ENCODE measurements around the gene PTBP3. TPM values are rescaled to one million over a fixed set of nuclear protein-coding genes. Genes with fewer than 3 reads are reported as not detected.

PTBP3 gene
- total RNA-seq, 2 donors from 2014 or later, result 83.3 to 94.8 TPM

- TF ChIP-seq, protein P1, sequence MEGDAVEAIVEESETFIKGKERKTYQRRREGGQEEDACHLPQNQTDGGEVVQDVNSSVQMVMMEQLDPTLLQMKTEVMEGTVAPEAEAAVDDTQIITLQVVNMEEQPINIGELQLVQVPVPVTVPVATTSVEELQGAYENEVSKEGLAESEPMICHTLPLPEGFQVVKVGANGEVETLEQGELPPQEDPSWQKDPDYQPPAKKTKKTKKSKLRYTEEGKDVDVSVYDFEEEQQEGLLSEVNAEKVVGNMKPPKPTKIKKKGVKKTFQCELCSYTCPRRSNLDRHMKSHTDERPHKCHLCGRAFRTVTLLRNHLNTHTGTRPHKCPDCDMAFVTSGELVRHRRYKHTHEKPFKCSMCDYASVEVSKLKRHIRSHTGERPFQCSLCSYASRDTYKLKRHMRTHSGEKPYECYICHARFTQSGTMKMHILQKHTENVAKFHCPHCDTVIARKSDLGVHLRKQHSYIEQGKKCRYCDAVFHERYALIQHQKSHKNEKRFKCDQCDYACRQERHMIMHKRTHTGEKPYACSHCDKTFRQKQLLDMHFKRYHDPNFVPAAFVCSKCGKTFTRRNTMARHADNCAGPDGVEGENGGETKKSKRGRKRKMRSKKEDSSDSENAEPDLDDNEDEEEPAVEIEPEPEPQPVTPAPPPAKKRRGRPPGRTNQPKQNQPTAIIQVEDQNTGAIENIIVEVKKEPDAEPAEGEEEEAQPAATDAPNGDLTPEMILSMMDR (conservative IDR thresholded peaks at IDR 0.05), result no peak
- H3K4me3 Mint-ChIP-seq, result no peak overlapping the region
- H3K9ac ChIP-seq (ENCODE audit: extremely low read depth, low read length, poor library complexity, severe bottlenecking), result no peak overlapping the region
- H3K27me3 ChIP-seq (ENCODE audit: control insufficient read depth, insufficient read depth, low read length, poor library complexity, severe bottlenecking), result no peaks in the 10 kb centered on the region
- H3K27ac Mint-ChIP-seq, result no peak overlapping the region
- no peaks in the 10 kb centered on the region for H3K4me1 ChIP-seq (ENCODE audit: control insufficient read depth, insufficient read depth, low read length)
- peaks cover 3% of the 10 kb centered on the region for H3K36me3 Mint-ChIP-seq (ENCODE audit: low read depth)
- peaks cover 11% of the 10 kb centered on the region for H3K4me1 Mint-ChIP-seq
- H3K27ac ChIP-seq (ENCODE audit: low read depth, low read length), result peak overlapping the region; percentile 61
- no peak overlapping the region for H3K4me3 ChIP-seq (ENCODE audit: low read length)
- WGBS, 2 experiments (ENCODE audit: insufficient coverage in 1 of 2, insufficient read length in 1 of 2), result 76 to 81% methylated on average over 3 of the region's 3 CpGs
- no peaks in the 10 kb centered on the region for H3K9me3 Mint-ChIP-seq
- H3K27me3 Mint-ChIP-seq (ENCODE audit: insufficient read depth), result no peaks in the 10 kb centered on the region
- no peak for DNase-seq
- H3K9me3 ChIP-seq (ENCODE audit: control insufficient read depth, low read length), result no peaks in the 10 kb centered on the region
- H3K36me3 ChIP-seq (ENCODE audit: control insufficient read depth, insufficient read depth, low read length), result peaks cover 14% of the 10 kb centered on the region
These were observed 7.2 kb downstream of the PTBP3 start for GRCh38 chr9:112326194-112326593.

DNA sequence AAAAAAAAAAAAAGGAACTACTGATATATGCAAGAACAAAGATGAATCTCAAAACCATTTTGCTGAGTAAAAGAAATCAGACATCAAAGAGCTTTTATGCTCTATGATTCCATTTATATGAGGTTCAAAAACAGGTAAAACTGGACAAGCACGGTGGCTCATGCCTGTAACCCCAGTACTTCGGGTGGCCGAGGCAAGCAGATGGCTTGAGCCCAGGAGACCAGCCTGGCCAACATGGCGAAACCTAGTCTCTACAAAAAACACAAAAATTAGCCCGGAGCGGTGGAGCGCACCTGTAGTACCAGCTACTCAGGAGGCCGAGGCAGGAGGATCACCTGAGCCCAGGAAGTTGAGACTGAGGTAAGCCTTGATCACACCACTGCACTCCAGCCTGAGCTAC is 7.8 kb downstream of the PTBP3 start:
- no peaks in the 10 kb centered on the region for H3K27me3 Mint-ChIP-seq (ENCODE audit: insufficient read depth)
- 77 to 82% methylated on average over 5 to 8 of the region's 8 CpGs for WGBS, 2 experiments (ENCODE audit: insufficient coverage in 1 of 2, insufficient read length in 1 of 2)
- Histone ChIP-seq H3K4me3 (ENCODE audit: low read length) (no peak overlapping the region), H3K9ac (ENCODE audit: extremely low read depth, low read length, poor library complexity, severe bottlenecking) (no peak overlapping the region), H3K9me3 (ENCODE audit: control insufficient read depth, low read length) (no peaks in the 10 kb centered on the region), H3K36me3 (ENCODE audit: control insufficient read depth, insufficient read depth, low read length) (peaks cover 14% of the 10 kb centered on the region), H3K27me3 (ENCODE audit: control insufficient read depth, insufficient read depth, low read length, poor library complexity, severe bottlenecking) (no peaks in the 10 kb centered on the region), H3K27ac (ENCODE audit: low read depth, low read length) (no peak overlapping the region), H3K4me1 (ENCODE audit: control insufficient read depth, insufficient read depth, low read length) (no peaks in the 10 kb centered on the region)
- peak; percentile 39 for DNase-seq
- H3K27ac Mint-ChIP-seq, result no peak overlapping the region
- no peak overlapping the region for H3K4me3 Mint-ChIP-seq
- TF ChIP-seq, protein P1 (conservative IDR thresholded peaks at IDR 0.05), result no peak
- peaks cover 5% of the 10 kb centered on the region for H3K36me3 Mint-ChIP-seq (ENCODE audit: low read depth)
- H3K9me3 Mint-ChIP-seq, result no peaks in the 10 kb centered on the region
- H3K4me1 Mint-ChIP-seq, result peaks cover 8% of the 10 kb centered on the region

- 89 to 100% methylated on average over 1 to 10 of the region's 10 CpGs for WGBS, 2 experiments (ENCODE audit: insufficient coverage in 1 of 2, insufficient read length in 1 of 2)
- H3K4me1 Mint-ChIP-seq, result peaks cover 8% of the 10 kb centered on the region
- H3K9me3 Mint-ChIP-seq, result no peaks in the 10 kb centered on the region
- peak; percentile 69 for DNase-seq
- Histone ChIP-seq H3K4me3 (ENCODE audit: low read length) (no peak overlapping the region), H3K9ac (ENCODE audit: extremely low read depth, low read length, poor library complexity, severe bottlenecking) (no peak overlapping the region), H3K27ac (ENCODE audit: low read depth, low read length) (no peak overlapping the region), H3K36me3 (ENCODE audit: control insufficient read depth, insufficient read depth, low read length) (peaks cover 14% of the 10 kb centered on the region), H3K9me3 (ENCODE audit: control insufficient read depth, low read length) (no peaks in the 10 kb centered on the region), H3K27me3 (ENCODE audit: control insufficient read depth, insufficient read depth, low read length, poor library complexity, severe bottlenecking) (no peaks in the 10 kb centered on the region), H3K4me1 (ENCODE audit: control insufficient read depth, insufficient read depth, low read length) (no peaks in the 10 kb centered on the region)
- TF ChIP-seq, protein P1 (conservative IDR thresholded peaks at IDR 0.05), result no peak
- no peaks in the 10 kb centered on the region for H3K27me3 Mint-ChIP-seq (ENCODE audit: insufficient read depth)
- H3K27ac Mint-ChIP-seq, result no peak overlapping the region
- peaks cover 5% of the 10 kb centered on the region for H3K36me3 Mint-ChIP-seq (ENCODE audit: low read depth)
- H3K4me3 Mint-ChIP-seq, result no peak overlapping the region
These were observed 8.3 kb downstream of the PTBP3 start for GRCh38 chr9:112325127-112325526.
